Left forelimb (tissue), 1 donor: ENCODE data around the gene AHRR.

ENCODE experiments used
- DNase-seq: peaks from one replicate; pipeline ENCODE4 v3.0.0-alpha.2; 2018; ENCODE audit warnings: low spot score

The AHRR gene

GRCh38 chr5:378976-379742 is 57.6 kb downstream of the AHRR start:
- peak; percentile 37 for DNase-seq

GRCh38 chr5:380701-381309 is 59.3 kb downstream of the AHRR start:
- DNase-seq: peak; percentile 14

GRCh38 chr5:383066-383465 is 61.6 kb downstream of the AHRR start:
- no peak for DNase-seq

- DNase-seq: peak; percentile 23
These were observed 62.1 kb downstream of the AHRR start for GRCh38 chr5:383621-384020.

GRCh38 chr5:384576-384975 is 63.1 kb downstream of the AHRR start:
- peak; percentile 12 for DNase-seq

GRCh38 chr5:385321-385720 is 63.8 kb downstream of the AHRR start:
- no peak for DNase-seq

GRCh38 chr5:386432-387341 is 65.2 kb downstream of the AHRR start:
- peak; percentile 28 for DNase-seq

GRCh38 chr5:387491-388265 is 66.2 kb downstream of the AHRR start:
- DNase-seq: peak; percentile 63

- peak; percentile 57 for DNase-seq
These were observed 67.0 kb downstream of the AHRR start for GRCh38 chr5:388266-389196.

- no peak for DNase-seq
These were observed 67.8 kb downstream of the AHRR start for GRCh38 chr5:389197-389821.

- DNase-seq: no peak
These were observed 68.5 kb downstream of the AHRR start for GRCh38 chr5:389891-390622.

- DNase-seq: peak; percentile 50
These were observed 69.3 kb downstream of the AHRR start for GRCh38 chr5:390623-391491.

- DNase-seq: peak; percentile 53
These were observed 71.0 kb downstream of the AHRR start for GRCh38 chr5:392431-392988.

GRCh38 chr5:393846-394275 is 72.3 kb downstream of the AHRR start:
- DNase-seq: peak; percentile 53

- DNase-seq: peak; percentile 57
These were observed 73.2 kb downstream of the AHRR start for GRCh38 chr5:394671-395155.

- peak; percentile 68 for DNase-seq
These were observed 73.8 kb downstream of the AHRR start for GRCh38 chr5:395156-395920.

- DNase-seq: peak; percentile 56
These were observed 74.5 kb downstream of the AHRR start for GRCh38 chr5:395921-396530.
